HUES6 (cell line): ENCODE measurements around the gene RGS9.
A peak's percentile ranks its signal among the peaks of the same experiment; 100 is the strongest.

Experiments
- H3K27ac ChIP-seq: 2 replicates; pipeline ENCODE4 v1.7.0; 2013; ENCODE audit warnings: low read depth, mild to moderate bottlenecking, low read length, inconsistent platforms
- H3K27me3 ChIP-seq: 2 replicates; pipeline ENCODE4 v1.6.1; 2013; ENCODE audit warnings: low read length; ENCODE audit not compliant: control insufficient read depth, insufficient read depth
- H3K36me3 ChIP-seq: 2 replicates; pipeline ENCODE4 v1.6.1; 2013; ENCODE audit warnings: low read length; ENCODE audit not compliant: control insufficient read depth, insufficient read depth
- H3K4me1 ChIP-seq: 2 replicates; pipeline ENCODE4 v1.6.1; 2013; ENCODE audit warnings: low read length; ENCODE audit not compliant: control insufficient read depth, insufficient read depth
- H3K4me3 ChIP-seq: 2 replicates; pipeline ENCODE4 v1.5.1; 2013; ENCODE audit warnings: low read depth, low read length
- H3K9ac ChIP-seq: one replicate; pipeline ENCODE4 v1.6.1; 2013; ENCODE audit warnings: mild to moderate bottlenecking, low read length
- H3K9me3 ChIP-seq: 2 replicates; pipeline ENCODE4 v1.6.1; 2013; ENCODE audit warnings: low read depth, low read length; ENCODE audit not compliant: control insufficient read depth, insufficient read depth

The RGS9 gene

DNA sequence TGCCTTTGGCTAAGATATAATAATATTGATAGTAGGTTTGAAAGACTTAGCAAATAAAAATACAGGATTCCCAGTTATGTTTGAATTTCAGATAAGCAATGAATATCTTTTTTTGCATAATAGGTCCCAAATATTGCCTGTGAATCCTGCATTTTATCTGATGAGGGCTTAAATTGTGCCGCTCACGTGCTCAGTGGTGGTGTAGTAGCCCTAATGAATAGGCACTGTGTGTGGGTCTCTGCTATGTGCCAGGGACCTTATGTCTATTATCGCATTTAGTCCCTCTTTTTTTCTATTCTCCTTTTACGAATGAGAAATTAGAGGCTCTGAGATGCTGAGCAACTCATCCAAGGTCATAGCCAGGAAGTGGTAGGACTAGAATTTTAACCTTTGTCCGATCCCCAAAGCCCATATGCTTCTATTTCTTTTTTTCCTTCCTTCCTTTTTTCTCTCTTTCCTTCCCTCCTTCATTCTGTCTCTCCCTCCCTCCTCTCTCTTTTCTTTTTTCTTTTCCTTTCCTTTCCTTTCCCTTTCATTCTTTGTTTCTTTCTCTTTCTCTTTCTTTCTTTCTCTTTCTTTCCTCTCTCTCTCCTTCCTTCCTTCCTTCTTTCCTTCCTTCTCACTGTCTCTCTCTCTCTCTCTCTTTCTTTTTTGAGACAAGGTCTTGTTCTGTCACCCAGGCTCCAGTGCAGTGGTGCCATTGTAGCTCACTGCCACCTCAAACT, 47.2 kb downstream of the RGS9 start:
- Histone ChIP-seq H3K4me3 (peak overlapping the region; percentile 20; the same call in 1 of the 2 replicates), H3K36me3 (no peaks in the 10 kb centered on the region), H3K9ac (peak overlapping the region; percentile 84), H3K4me1 (peaks cover 30% of the 10 kb centered on the region), H3K27me3 (no peaks in the 10 kb centered on the region), H3K27ac (peak overlapping the region; percentile 91), H3K9me3 (peaks cover 5% of the 10 kb centered on the region; the same call in 1 of the 2 replicates)

DNA sequence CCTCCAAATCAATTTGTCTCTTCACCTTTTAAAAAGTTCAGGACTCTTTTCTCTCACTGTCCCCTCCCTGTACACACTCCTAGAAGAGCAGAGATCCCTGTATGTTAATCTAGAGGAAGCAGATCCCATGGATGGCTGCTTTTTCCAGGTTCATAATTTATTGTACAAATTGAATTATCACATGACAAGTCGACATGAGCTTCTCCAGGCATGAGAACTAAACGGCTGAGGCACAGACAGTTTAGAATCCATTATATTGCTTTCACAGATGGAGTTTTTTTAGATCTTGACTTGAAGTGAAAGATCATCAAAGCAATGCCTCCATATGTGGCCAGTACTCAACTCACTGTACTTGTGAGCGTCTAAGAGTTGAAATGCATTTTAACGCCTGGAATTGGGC, 47.9 kb downstream of the RGS9 start:
- Histone ChIP-seq H3K27me3 (no peaks in the 10 kb centered on the region), H3K9ac (peak overlapping the region; percentile 84), H3K36me3 (no peaks in the 10 kb centered on the region), H3K27ac (peak overlapping the region; percentile 23; the same call in 1 of the 2 replicates), H3K4me3 (no peak overlapping the region), H3K4me1 (peaks cover 30% of the 10 kb centered on the region), H3K9me3 (peaks cover 5% of the 10 kb centered on the region; the same call in 1 of the 2 replicates)

DNA sequence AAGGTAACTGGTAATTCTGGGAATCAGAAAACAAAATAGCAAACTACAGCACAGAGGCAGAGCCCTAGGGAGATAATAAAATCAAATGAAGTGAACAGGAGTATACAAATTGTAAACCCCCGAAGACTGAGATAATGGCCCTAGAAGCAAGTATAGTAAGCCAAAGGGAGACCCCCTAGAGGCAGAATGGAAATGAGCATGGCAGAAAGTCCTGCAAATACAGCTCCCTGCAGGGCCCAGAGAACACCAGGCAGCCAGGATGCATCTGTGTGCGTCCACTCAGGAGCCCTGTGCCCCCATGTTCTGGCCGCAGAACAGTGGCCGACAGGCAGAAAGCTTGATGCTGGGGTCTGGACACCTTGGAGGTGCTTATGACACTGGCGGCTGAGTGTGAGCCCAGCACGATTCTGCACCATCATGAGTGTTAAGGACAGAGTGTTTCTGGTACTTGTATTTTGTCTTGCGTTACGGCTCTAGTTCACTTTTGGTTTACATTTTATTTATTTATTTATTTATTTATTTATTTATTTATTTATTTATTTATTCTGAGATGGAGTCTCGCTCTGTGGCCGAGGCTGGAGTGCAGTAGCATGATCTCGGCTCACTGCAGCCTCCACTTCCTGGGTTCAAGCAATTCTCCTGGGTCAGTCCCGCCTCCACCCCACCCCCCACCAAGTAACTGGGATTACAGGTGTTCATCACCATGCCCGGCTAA, 48.7 kb downstream of the RGS9 start:
- Histone ChIP-seq H3K36me3 (no peaks in the 10 kb centered on the region), H3K9ac (no peak overlapping the region), H3K4me3 (no peak overlapping the region), H3K4me1 (peaks cover 30% of the 10 kb centered on the region), H3K9me3 (peaks cover 5% of the 10 kb centered on the region; the same call in 1 of the 2 replicates), H3K27ac (peak overlapping the region; percentile 23; the same call in 1 of the 2 replicates), H3K27me3 (no peaks in the 10 kb centered on the region)

DNA sequence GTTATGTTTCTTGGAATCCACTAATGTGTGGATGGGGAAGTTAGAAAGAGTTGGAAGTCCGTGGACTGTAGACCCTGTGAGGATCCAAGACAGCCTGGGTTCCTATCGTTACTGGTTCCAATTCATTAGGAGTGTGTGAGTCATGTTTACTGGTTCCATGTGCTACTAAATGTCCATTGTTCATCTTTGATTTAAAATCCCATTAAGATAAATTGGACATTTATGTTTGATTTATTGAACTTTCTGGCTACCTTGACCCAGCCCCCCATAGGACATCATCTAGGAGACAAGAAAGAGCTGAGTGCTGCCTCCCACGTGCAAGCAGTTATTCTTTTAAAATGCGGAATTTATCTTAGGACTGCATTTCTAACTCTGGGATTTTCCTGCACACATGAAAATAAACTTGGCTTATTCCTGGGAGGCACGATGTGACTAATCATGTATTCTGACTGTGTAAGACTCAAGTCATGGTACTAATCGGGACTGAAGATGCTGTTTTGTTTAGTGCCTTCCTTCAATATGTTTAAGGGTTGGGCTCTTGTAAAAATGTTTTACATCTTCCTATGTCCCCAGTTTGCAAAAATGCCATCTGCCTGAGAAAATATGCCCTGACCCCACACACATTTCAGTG, 53.4 kb downstream of the RGS9 start:
- no peaks in the 10 kb centered on the region for H3K36me3 ChIP-seq
- H3K9me3 ChIP-seq, result peaks cover 5% of the 10 kb centered on the region; the same call in 1 of the 2 replicates
- H3K4me3 ChIP-seq, result no peak overlapping the region
- peaks cover 6% of the 10 kb centered on the region for H3K4me1 ChIP-seq
- H3K27ac ChIP-seq, result no peak overlapping the region
- H3K9ac ChIP-seq, result no peak overlapping the region
- H3K27me3 ChIP-seq, result no peaks in the 10 kb centered on the region

GRCh38 chr17:65191811-65192740, 54.9 kb downstream of the RGS9 start:
- no peak overlapping the region for H3K9ac ChIP-seq
- no peak overlapping the region for H3K4me3 ChIP-seq
- H3K4me1 ChIP-seq, result peaks cover 9% of the 10 kb centered on the region; the same call in 1 of the 2 replicates
- no peaks in the 10 kb centered on the region for H3K27me3 ChIP-seq
- no peaks in the 10 kb centered on the region for H3K36me3 ChIP-seq
- H3K9me3 ChIP-seq, result peaks cover 5% of the 10 kb centered on the region; the same call in 1 of the 2 replicates
- no peak overlapping the region for H3K27ac ChIP-seq

DNA sequence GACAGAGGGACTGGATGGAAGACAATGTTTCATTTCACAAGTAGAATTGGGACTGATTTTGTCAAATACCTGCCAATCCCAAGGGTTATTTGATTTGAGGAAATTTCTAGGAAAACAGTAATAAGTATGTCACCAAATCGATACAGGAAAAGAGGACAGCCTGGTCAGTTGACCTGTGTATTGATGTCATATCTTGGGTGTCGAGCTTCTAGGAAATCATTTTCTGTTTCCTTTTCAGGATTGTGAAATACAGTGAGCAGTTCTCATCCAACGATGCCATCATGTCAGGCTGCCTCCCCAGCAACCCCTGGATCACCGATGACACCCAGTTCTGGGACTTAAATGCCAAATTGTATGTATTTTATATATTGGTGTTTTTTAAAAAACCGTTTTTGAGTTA, 56.1 kb downstream of the RGS9 start:
- Histone ChIP-seq H3K4me1 (peaks cover 9% of the 10 kb centered on the region; the same call in 1 of the 2 replicates), H3K9me3 (no peaks in the 10 kb centered on the region), H3K27ac (no peak overlapping the region), H3K4me3 (no peak overlapping the region), H3K27me3 (no peaks in the 10 kb centered on the region), H3K36me3 (no peaks in the 10 kb centered on the region), H3K9ac (no peak overlapping the region)

- H3K27me3 ChIP-seq, result no peaks in the 10 kb centered on the region
- H3K9ac ChIP-seq, result no peak overlapping the region
- no peaks in the 10 kb centered on the region for H3K36me3 ChIP-seq
- no peak overlapping the region for H3K27ac ChIP-seq
- no peak overlapping the region for H3K4me3 ChIP-seq
- H3K4me1 ChIP-seq, result peaks cover 9% of the 10 kb centered on the region; the same call in 1 of the 2 replicates
- no peaks in the 10 kb centered on the region for H3K9me3 ChIP-seq
These were observed 56.6 kb downstream of the RGS9 start for GRCh38 chr17:65193716-65194293.

GRCh38 chr17:65194670-65195334, 57.6 kb downstream of the RGS9 start:
- Histone ChIP-seq H3K27ac (no peak overlapping the region), H3K4me1 (peaks cover 9% of the 10 kb centered on the region; the same call in 1 of the 2 replicates), H3K36me3 (no peaks in the 10 kb centered on the region), H3K4me3 (no peak overlapping the region), H3K27me3 (no peaks in the 10 kb centered on the region), H3K9me3 (no peaks in the 10 kb centered on the region), H3K9ac (no peak overlapping the region)

DNA sequence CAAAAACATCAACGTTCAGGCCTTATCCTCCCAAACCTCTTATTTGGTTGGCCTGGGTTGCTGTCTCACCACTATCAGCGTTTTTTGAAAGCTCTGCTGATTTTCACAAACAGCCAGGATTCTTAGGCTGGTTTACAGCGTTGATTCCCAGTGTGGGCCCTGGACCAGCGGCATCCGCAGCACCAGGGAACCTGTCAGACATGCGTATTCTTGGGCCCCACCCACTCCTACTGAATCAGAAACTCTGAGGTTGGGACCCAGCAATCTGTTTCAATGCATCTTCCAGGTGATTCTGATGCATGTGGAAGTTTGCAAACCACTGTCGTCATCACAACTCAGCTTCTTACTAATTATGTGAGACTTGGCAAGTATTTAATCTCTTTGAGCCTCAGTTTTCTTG, 58.5 kb downstream of the RGS9 start:
- Histone ChIP-seq H3K36me3 (no peaks in the 10 kb centered on the region), H3K9me3 (no peaks in the 10 kb centered on the region), H3K27ac (no peak overlapping the region), H3K4me1 (peaks cover 9% of the 10 kb centered on the region; the same call in 1 of the 2 replicates), H3K27me3 (no peaks in the 10 kb centered on the region), H3K9ac (no peak overlapping the region), H3K4me3 (no peak overlapping the region)
